Astrocyte (in vitro differentiated cells and primary cell): ENCODE data around the gene CHRNE.

Source experiments
- EZH2 ChIP-seq: IDR thresholded peaks from 2 replicates; pipeline ENCODE4 v1.6.1; 2012; ENCODE audit warnings: mild to moderate bottlenecking, low read length, inconsistent platforms; ENCODE audit not compliant: insufficient read depth
- TF ChIP-seq, protein P1 (sequence below): IDR thresholded peaks from 2 replicates; pipeline ENCODE4 v1.5.1; 2011; ENCODE audit warnings: low read depth, mild to moderate bottlenecking, inconsistent platforms, low read length, moderate library complexity; ENCODE audit not compliant: insufficient read depth

- TF ChIP-seq, protein P1, sequence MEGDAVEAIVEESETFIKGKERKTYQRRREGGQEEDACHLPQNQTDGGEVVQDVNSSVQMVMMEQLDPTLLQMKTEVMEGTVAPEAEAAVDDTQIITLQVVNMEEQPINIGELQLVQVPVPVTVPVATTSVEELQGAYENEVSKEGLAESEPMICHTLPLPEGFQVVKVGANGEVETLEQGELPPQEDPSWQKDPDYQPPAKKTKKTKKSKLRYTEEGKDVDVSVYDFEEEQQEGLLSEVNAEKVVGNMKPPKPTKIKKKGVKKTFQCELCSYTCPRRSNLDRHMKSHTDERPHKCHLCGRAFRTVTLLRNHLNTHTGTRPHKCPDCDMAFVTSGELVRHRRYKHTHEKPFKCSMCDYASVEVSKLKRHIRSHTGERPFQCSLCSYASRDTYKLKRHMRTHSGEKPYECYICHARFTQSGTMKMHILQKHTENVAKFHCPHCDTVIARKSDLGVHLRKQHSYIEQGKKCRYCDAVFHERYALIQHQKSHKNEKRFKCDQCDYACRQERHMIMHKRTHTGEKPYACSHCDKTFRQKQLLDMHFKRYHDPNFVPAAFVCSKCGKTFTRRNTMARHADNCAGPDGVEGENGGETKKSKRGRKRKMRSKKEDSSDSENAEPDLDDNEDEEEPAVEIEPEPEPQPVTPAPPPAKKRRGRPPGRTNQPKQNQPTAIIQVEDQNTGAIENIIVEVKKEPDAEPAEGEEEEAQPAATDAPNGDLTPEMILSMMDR, result no peak
- TF ChIP-seq EZH2, result no peak
Observed at GRCh38 chr17:4856937-4857314, 46.0 kb downstream of the CHRNE start.
